Stomach smooth muscle (tissue), 2 donors: ENCODE results near the gene NFYA.

Experiments used
- H3K27ac ChIP-seq: one replicate; pipeline ENCODE4 v1.7.0; 2013; ENCODE audit warnings: mild to moderate bottlenecking, low read length, inconsistent platforms
- H3K27me3 ChIP-seq, 2 donors: one replicate each; pipeline ENCODE4 v1.7.0; 2013; ENCODE audit warnings: low read length in 2 of 2; ENCODE audit not compliant: insufficient read depth in 2 of 2, control insufficient read depth in 1 of 2
- H3K36me3 ChIP-seq, 2 donors: one replicate each; pipeline ENCODE4 v1.7.0; 2013; ENCODE audit warnings: low read length in 2 of 2; ENCODE audit not compliant: control insufficient read depth in 2 of 2, insufficient read depth in 2 of 2
- H3K4me1 ChIP-seq: one replicate; pipeline ENCODE4 v1.7.0; 2013; ENCODE audit warnings: low read length; ENCODE audit not compliant: control insufficient read depth, insufficient read depth
- H3K4me3 ChIP-seq, 2 donors: one replicate each; pipeline ENCODE4 v1.7.0; 2013; ENCODE audit warnings: low read length in 2 of 2
- H3K9ac ChIP-seq, 2 donors: one replicate each; pipeline ENCODE4 v1.7.0; 2013; ENCODE audit warnings: low read length in 2 of 2, mild to moderate bottlenecking in 1 of 2
- H3K9me3 ChIP-seq, 2 donors: one replicate each; pipeline ENCODE4 v1.7.0; 2013; ENCODE audit warnings: low read length in 2 of 2; ENCODE audit not compliant: control insufficient read depth in 2 of 2
- donor health status: healthy.
- donor health status: Pancreatic carcinoma.

The NFYA gene

GRCh38 chr6:41037107-41037900, 35.5 kb upstream of the NFYA start:
- Histone ChIP-seq H3K36me3 (no peaks in the 10 kb centered on the region), H3K27me3 (no peaks in the 10 kb centered on the region), H3K27ac (no peak overlapping the region), H3K9me3 (no peaks in the 10 kb centered on the region), H3K9ac (no peak overlapping the region), H3K4me1 (peaks cover 5% of the 10 kb centered on the region), H3K4me3 (no peak overlapping the region)

DNA sequence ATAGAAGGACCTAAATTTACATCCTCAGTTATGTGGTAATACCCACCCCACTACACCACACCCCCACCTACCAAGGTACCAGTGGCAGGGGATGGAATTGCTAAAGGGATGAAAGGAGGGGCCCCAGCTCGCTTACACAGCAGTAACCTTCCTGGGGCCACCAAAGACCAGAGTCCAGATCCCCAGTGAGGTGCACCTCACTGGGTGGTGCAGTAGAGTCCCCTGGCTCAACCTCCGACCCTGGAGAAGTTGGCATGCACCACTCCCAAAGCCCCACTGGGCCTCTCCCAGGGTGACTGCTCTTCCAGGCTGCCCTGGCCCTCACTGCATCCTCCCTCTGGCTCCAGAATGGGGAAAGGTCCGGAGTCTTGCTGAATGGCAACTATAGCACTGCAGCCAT, 34.6 kb upstream of the NFYA start:
- Histone ChIP-seq H3K27ac (no peak overlapping the region), H3K9ac (no peak overlapping the region), H3K36me3 (no peaks in the 10 kb centered on the region), H3K9me3 (no peaks in the 10 kb centered on the region), H3K4me1 (peaks cover 5% of the 10 kb centered on the region), H3K27me3 (no peaks in the 10 kb centered on the region), H3K4me3 (no peak overlapping the region)

- H3K4me3 ChIP-seq: no peak within 1 kb of the TSS
- H3K27me3 ChIP-seq: no peaks in the 10 kb centered on the region
- H3K27ac ChIP-seq: no peak within 1 kb of the TSS
- H3K9me3 ChIP-seq: no peaks in the 10 kb centered on the region
- H3K36me3 ChIP-seq: no peaks in the 10 kb centered on the region
- H3K9ac ChIP-seq: no peak within 1 kb of the TSS
- peaks cover 5% of the 10 kb centered on the region for H3K4me1 ChIP-seq
Measured at GRCh38 chr6:41039060-41039998, 33.4 kb upstream of the NFYA start, which contains the start of gene UNC5CL. Gene UNC5CL, minus strand, starts transcription at chr6:41039221. Its CDS starts 4,147 bp downstream, at chr6:41035074.

DNA sequence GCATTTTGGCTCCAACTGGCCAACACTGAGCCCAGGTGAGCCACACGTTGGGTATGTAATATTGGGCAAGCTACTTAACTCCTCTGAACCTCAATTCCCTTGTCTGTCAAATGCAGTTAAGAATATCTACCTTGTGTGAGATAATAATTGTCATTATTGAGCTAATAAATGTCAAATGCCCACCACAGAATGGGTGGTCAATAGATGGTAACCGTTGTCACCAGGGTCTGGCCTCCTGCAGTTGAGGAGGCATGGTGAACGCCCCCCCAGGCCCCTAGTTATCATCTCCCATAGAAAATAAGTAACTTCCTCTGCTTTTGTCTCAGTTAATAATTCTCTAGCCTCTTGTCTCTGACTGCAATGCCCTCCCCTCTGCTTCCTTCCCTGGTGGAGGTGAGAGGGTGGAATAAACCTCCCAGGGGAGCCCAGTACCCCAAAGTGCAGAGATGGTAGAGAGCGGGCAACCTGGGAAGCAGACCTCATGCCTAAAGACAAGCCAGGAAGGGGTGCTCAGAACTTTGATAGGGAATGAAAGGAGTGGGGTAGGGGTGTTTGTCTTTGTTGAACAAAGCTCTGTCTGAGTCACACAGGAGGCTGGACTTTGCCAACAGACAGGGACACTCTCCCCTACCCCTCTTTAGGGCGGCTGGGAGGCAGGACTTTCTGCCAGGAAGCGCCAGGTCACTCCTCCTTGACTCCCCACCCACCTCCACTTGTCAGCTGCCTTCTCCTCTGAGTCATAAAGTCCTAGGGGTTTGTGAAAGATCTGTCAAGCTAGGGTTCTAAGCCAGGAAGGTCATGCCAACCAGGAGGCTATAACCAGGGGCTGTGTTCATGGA, 32.5 kb upstream of the NFYA start:
- no peak overlapping the region for H3K27ac ChIP-seq
- H3K36me3 ChIP-seq: no peaks in the 10 kb centered on the region
- no peaks in the 10 kb centered on the region for H3K9me3 ChIP-seq
- H3K27me3 ChIP-seq: no peaks in the 10 kb centered on the region
- no peak overlapping the region for H3K9ac ChIP-seq
- H3K4me1 ChIP-seq: peaks cover 5% of the 10 kb centered on the region
- H3K4me3 ChIP-seq: no peak overlapping the region

DNA sequence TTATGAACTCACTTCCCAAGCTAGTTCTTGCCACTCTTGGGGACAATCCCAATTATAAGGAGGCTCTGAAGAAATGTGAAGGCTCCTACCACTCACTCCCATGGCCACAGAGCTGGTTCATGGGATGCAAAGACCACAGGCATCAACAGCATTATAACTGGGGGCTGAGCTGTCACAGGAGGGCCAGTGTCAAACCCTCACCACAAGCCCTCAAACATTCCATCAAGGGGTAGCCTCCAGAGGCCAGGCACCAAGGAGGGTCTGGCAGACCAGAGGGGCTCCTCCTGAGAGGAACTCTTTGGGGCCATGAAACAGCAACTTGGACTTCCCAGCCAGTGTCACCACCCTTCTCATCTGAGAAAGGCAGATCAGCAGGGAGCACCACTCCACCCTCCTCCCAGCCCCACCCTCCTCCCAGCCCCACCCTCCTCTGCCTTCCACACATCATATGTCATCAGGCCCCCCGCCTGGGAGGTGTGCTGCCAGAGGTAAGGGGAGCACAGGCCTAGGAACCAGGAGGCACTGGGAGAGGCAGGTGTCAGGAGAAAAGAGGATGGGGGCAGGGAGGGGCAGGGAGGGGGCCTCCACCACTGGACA, 31.7 kb upstream of the NFYA start:
- H3K9ac ChIP-seq: no peak overlapping the region
- no peaks in the 10 kb centered on the region for H3K9me3 ChIP-seq
- H3K4me1 ChIP-seq: peaks cover 5% of the 10 kb centered on the region
- no peaks in the 10 kb centered on the region for H3K36me3 ChIP-seq
- no peak overlapping the region for H3K4me3 ChIP-seq
- H3K27me3 ChIP-seq: no peaks in the 10 kb centered on the region
- H3K27ac ChIP-seq: no peak overlapping the region

- H3K9me3 ChIP-seq: no peaks in the 10 kb centered on the region
- no peaks in the 10 kb centered on the region for H3K27me3 ChIP-seq
- no peaks in the 10 kb centered on the region for H3K36me3 ChIP-seq
- H3K4me3 ChIP-seq: no peak within 1 kb of the TSS
- H3K4me1 ChIP-seq: peaks cover 5% of the 10 kb centered on the region
- no peak within 1 kb of the TSS for H3K9ac ChIP-seq
- no peak within 1 kb of the TSS for H3K27ac ChIP-seq
Measured at GRCh38 chr6:41042226-41043055, 30.3 kb upstream of the NFYA start, which contains the start of gene TSPO2. Gene TSPO2, plus strand, starts transcription at chr6:41042467. Its CDS starts 519 bp downstream, at chr6:41042986.

- Histone ChIP-seq H3K4me1 (peaks cover 5% of the 10 kb centered on the region), H3K9ac (no peak overlapping the region), H3K9me3 (no peaks in the 10 kb centered on the region), H3K27me3 (no peaks in the 10 kb centered on the region), H3K27ac (no peak overlapping the region), H3K36me3 (no peaks in the 10 kb centered on the region), H3K4me3 (no peak overlapping the region)
Measured at GRCh38 chr6:41043151-41043550, 29.6 kb upstream of the NFYA start.

GRCh38 chr6:41045664-41046063, 27.1 kb upstream of the NFYA start:
- Histone ChIP-seq H3K9ac (no peak overlapping the region), H3K4me3 (no peak overlapping the region)

GRCh38 chr6:41046084-41046483, 26.7 kb upstream of the NFYA start:
- no peaks in the 10 kb centered on the region for H3K9me3 ChIP-seq
- H3K27me3 ChIP-seq: no peaks in the 10 kb centered on the region
- H3K4me1 ChIP-seq: peaks cover 12% of the 10 kb centered on the region
- H3K4me3 ChIP-seq: no peak overlapping the region
- no peak overlapping the region for H3K27ac ChIP-seq
- H3K36me3 ChIP-seq: no peaks in the 10 kb centered on the region
- no peak overlapping the region for H3K9ac ChIP-seq

More at GRCh38 chr6:41045664-41046063, 27.1 kb upstream of the NFYA start:
- Histone ChIP-seq H3K9me3 (no peaks in the 10 kb centered on the region), H3K27me3 (no peaks in the 10 kb centered on the region), H3K27ac (no peak overlapping the region), H3K36me3 (no peaks in the 10 kb centered on the region), H3K4me1 (peaks cover 12% of the 10 kb centered on the region)
